ENCODE data around the gene ARFGAP1. TPM values are rescaled to one million over a fixed set of nuclear protein-coding genes. Genes with fewer than 3 reads are reported as not detected.

Gene ARFGAP1
- total RNA-seq, 1 experiment from 2014 or later: 207 TPM

DNA sequence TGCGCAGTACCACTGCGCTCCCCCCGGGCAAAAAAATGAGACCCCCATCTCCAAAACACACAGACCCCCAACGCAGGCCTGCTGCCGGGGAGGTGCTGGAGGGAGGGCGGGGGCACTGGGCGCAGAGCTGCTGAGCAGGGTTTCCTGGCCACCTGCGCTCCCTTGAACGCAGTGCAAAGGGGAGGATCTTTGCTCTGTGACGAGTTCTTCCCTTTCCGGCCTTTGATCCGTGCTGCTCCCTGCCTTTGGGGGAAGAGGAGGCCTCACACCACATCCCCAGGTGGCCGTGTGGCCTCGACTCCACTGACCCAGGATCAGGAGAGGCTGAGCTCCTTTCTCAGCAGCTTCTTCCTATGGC lies 11.4 kb downstream of the ARFGAP1 start (continued):
- TF ChIP-seq E2F4 (CRISPR knock-in tag; IDR thresholded peaks at IDR 0.05; ENCODE audit: borderline replicate concordance, low read depth): no peak

DNA sequence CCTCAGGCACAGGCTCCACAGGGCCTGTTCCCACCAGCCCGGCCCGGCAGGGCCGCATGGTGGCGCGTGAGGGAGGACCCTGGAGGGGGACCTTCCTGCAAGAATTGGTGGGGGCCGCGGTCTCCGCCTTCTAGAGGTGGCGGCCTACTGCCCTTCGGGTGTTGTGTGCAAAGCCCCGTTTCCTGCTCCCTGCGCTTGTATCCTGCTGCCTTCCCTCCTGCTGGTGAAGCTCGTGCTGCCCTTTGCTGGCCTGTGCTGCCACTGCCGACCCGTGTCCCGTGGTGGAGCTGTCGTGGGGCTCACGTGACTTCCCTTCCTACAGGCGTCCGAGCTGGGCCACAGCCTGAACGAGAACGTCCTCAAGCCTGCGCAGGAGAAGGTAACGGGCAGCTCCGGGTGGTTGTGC lies 11.9 kb downstream of the ARFGAP1 start:
- no peak overlapping the region for H3K4me3 Mint-ChIP-seq
- TF ChIP-seq HMGA2 (CRISPR knock-in tag; IDR thresholded peaks at IDR 0.05): no peak
- no peak for TF ChIP-seq RELA (CRISPR knock-in tag; IDR thresholded peaks at IDR 0.05; ENCODE audit: borderline replicate concordance)
- TF ChIP-seq, protein P1, sequence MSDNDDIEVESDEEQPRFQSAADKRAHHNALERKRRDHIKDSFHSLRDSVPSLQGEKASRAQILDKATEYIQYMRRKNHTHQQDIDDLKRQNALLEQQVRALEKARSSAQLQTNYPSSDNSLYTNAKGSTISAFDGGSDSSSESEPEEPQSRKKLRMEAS (CRISPR knock-in tag; IDR thresholded peaks at IDR 0.05): no peak
- no peak for TF ChIP-seq CREM (CRISPR knock-in tag; IDR thresholded peaks at IDR 0.05)
- no peak overlapping the region for H3K27ac Mint-ChIP-seq
- H3K4me1 Mint-ChIP-seq: no peaks in the 10 kb centered on the region
- H3K27me3 Mint-ChIP-seq (ENCODE audit: low read depth): no peaks in the 10 kb centered on the region
- ChIA-PET POLR2A (no interaction called here), CTCF (interaction anchor here (0.7 kb wide), 1 partner anchor 25 kb away, joined by 3 read pairs; no protein-coding TSS in a partner anchor)
- ATAC-seq (no peak), DNase-seq (ENCODE audit: low spot score) (no peak)
- H3K9me3 Mint-ChIP-seq: no peaks in the 10 kb centered on the region
- peaks cover 18% of the 10 kb centered on the region for H3K36me3 Mint-ChIP-seq

- ChIA-PET CTCF (interaction anchor here (0.6 to 0.7 kb wide), 2 partner anchors 25 to 64 kb away, joined by 3 to 4 read pairs; no protein-coding TSS in a partner anchor), POLR2A (no interaction called here)
- DNase-seq (ENCODE audit: low spot score): no peak
- H3K27ac Mint-ChIP-seq: no peak overlapping the region
- ATAC-seq: no peak
- H3K4me1 Mint-ChIP-seq: no peaks in the 10 kb centered on the region
- no peaks in the 10 kb centered on the region for H3K27me3 Mint-ChIP-seq (ENCODE audit: low read depth)
- no peak overlapping the region for H3K4me3 Mint-ChIP-seq
- TF ChIP-seq RORB (CRISPR knock-in tag; IDR thresholded peaks at IDR 0.05) (no peak), ZNF512 (CRISPR knock-in tag; IDR thresholded peaks at IDR 0.05; ENCODE audit: borderline replicate concordance) (no peak)
- H3K36me3 Mint-ChIP-seq: peaks cover 18% of the 10 kb centered on the region
- no peaks in the 10 kb centered on the region for H3K9me3 Mint-ChIP-seq
Measured at GRCh38 chr20:63284981-63285524, 12.4 kb downstream of the ARFGAP1 start.

- Mint-ChIP-seq H3K36me3 (peaks cover 15% of the 10 kb centered on the region), H3K4me3 (no peak overlapping the region), H3K9me3 (no peaks in the 10 kb centered on the region), H3K4me1 (peaks cover 3% of the 10 kb centered on the region; the same call in 1 of the 2 replicates), H3K27me3 (ENCODE audit: low read depth) (no peaks in the 10 kb centered on the region), H3K27ac (no peak overlapping the region)
- POLR2A ChIA-PET: no interaction called here
- TF ChIP-seq, protein P2, sequence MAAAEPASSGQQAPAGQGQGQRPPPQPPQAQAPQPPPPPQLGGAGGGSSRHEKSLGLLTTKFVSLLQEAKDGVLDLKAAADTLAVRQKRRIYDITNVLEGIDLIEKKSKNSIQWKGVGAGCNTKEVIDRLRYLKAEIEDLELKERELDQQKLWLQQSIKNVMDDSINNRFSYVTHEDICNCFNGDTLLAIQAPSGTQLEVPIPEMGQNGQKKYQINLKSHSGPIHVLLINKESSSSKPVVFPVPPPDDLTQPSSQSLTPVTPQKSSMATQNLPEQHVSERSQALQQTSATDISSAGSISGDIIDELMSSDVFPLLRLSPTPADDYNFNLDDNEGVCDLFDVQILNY (CRISPR knock-in tag; IDR thresholded peaks at IDR 0.05): no peak
- TF ChIP-seq ELF4 (CRISPR knock-in tag; IDR thresholded peaks at IDR 0.05; ENCODE audit: low read depth) (no peak), TP53 (CRISPR knock-in tag; IDR thresholded peaks at IDR 0.05) (no peak), CDX4 (CRISPR knock-in tag; IDR thresholded peaks at IDR 0.05; ENCODE audit: borderline replicate concordance) (no peak), ZNF232 (CRISPR knock-in tag; IDR thresholded peaks at IDR 0.05) (no peak), ZNF671 (CRISPR knock-in tag; IDR thresholded peaks at IDR 0.05) (no peak), JAZF1 (CRISPR knock-in tag; IDR thresholded peaks at IDR 0.05) (no peak), MLX (CRISPR knock-in tag; IDR thresholded peaks at IDR 0.05) (no peak), JUN (CRISPR knock-in tag; IDR thresholded peaks at IDR 0.05) (no peak)
- TF ChIP-seq, protein P3, sequence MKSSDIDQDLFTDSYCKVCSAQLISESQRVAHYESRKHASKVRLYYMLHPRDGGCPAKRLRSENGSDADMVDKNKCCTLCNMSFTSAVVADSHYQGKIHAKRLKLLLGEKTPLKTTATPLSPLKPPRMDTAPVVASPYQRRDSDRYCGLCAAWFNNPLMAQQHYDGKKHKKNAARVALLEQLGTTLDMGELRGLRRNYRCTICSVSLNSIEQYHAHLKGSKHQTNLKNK (CRISPR knock-in tag; IDR thresholded peaks at IDR 0.05): no peak
- TF ChIP-seq, protein P1 (CRISPR knock-in tag; IDR thresholded peaks at IDR 0.05): no peak
- ATAC-seq (no peak), DNase-seq (ENCODE audit: low spot score) (no peak)
- CTCF ChIA-PET: interaction anchor here (0.6 to 1.5 kb wide), 3 partner anchors 62 to 96 kb away, joined by 4 read pairs; no protein-coding TSS in a partner anchor
Measured at GRCh38 chr20:63285636-63286615, 13.3 kb downstream of the ARFGAP1 start.
